ENCODE data around the gene LILRB5.
"Not testable (repeated sequence)": the region's sequence is repeated elsewhere in the genome, so short reads cannot be mapped to it uniquely, and the experiment has no call there.

DNA sequence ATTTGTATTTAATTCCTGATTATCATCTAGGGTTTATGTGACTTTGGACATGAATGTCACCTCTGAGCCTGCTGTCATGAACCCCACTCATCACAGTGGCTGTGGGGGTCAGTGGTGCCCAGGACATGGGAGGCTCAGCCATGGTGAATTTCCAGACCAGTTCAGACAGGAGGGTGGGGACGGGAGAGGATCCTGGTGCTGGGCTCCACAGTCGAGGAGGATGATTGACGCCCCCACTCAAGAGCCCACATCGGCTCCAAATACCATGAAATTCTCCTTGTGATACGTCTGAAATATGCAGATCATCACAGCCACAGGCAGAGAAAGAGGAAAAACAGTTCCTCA is 33.2 kb downstream of the LILRB5 start:
- TF ChIP-seq POLR2A (IDR thresholded peaks at IDR 0.05): not testable (repeated sequence)
- TF ChIP-seq, protein P1, sequence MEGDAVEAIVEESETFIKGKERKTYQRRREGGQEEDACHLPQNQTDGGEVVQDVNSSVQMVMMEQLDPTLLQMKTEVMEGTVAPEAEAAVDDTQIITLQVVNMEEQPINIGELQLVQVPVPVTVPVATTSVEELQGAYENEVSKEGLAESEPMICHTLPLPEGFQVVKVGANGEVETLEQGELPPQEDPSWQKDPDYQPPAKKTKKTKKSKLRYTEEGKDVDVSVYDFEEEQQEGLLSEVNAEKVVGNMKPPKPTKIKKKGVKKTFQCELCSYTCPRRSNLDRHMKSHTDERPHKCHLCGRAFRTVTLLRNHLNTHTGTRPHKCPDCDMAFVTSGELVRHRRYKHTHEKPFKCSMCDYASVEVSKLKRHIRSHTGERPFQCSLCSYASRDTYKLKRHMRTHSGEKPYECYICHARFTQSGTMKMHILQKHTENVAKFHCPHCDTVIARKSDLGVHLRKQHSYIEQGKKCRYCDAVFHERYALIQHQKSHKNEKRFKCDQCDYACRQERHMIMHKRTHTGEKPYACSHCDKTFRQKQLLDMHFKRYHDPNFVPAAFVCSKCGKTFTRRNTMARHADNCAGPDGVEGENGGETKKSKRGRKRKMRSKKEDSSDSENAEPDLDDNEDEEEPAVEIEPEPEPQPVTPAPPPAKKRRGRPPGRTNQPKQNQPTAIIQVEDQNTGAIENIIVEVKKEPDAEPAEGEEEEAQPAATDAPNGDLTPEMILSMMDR (IDR thresholded peaks at IDR 0.05): not testable (repeated sequence)
